Measurements from ENCODE around the gene KRI1. TPM values are rescaled to one million over a fixed set of nuclear protein-coding genes. Genes with fewer than 3 reads are reported as not detected.
A peak's percentile ranks its signal among the peaks of the same experiment; 100 is the strongest.

Gene KRI1
- 25.2 TPM for total RNA-seq
- long read RNA-seq, transcript KRI1-201 (19 exons, 3,023 nt), result major isoform, 15 of 38 reads
- long read RNA-seq, partial matches to known transcripts, result 14 of 38 reads
- long read RNA-seq, other reads (novel, unspliced or antisense), result 7 of 38 reads

GRCh38 chr19:10565567-10566407 lies at the start of gene KRI1:
TSS of gene KRI1 (minus strand) at chr19:10566010. CDS start at chr19:10565999, 11 bp downstream.
- intact Hi-C loops (cut with DNase I), result no loop called here
- Histone ChIP-seq H3K27me3 (ENCODE audit: low read depth) (no peaks in the 10 kb centered on the region), H3K9me3 (no peaks in the 10 kb centered on the region), H3K4me3 (peak within 1 kb of the TSS; percentile 89), H3K4me1 (peaks cover 33% of the 10 kb centered on the region), H3K36me3 (peaks cover 17% of the 10 kb centered on the region), H3K27ac (peak within 1 kb of the TSS; percentile 87)
- TF ChIP-seq, protein P1, sequence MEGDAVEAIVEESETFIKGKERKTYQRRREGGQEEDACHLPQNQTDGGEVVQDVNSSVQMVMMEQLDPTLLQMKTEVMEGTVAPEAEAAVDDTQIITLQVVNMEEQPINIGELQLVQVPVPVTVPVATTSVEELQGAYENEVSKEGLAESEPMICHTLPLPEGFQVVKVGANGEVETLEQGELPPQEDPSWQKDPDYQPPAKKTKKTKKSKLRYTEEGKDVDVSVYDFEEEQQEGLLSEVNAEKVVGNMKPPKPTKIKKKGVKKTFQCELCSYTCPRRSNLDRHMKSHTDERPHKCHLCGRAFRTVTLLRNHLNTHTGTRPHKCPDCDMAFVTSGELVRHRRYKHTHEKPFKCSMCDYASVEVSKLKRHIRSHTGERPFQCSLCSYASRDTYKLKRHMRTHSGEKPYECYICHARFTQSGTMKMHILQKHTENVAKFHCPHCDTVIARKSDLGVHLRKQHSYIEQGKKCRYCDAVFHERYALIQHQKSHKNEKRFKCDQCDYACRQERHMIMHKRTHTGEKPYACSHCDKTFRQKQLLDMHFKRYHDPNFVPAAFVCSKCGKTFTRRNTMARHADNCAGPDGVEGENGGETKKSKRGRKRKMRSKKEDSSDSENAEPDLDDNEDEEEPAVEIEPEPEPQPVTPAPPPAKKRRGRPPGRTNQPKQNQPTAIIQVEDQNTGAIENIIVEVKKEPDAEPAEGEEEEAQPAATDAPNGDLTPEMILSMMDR (IDR thresholded peaks at IDR 0.05), result peak; percentile 43
- ATAC-seq (peak; percentile 89 to 91), DNase-seq (peak; percentile 99)

GRCh38 chr19:10612499-10613119 lies 46.8 kb upstream of the KRI1 start:
- Histone ChIP-seq H3K9me3 (no peaks in the 10 kb centered on the region), H3K4me1 (peaks cover 64% of the 10 kb centered on the region), H3K27ac (peak overlapping the region; percentile 78), H3K27me3 (ENCODE audit: low read depth) (no peaks in the 10 kb centered on the region), H3K4me3 (peak overlapping the region; percentile 2), H3K36me3 (no peaks in the 10 kb centered on the region)
- peak; percentile 95 to 97 for ATAC-seq
- intact Hi-C loops (cut with DNase I), result no loop called here
- DNase-seq, result peak; percentile 87
- TF ChIP-seq, protein P1 (IDR thresholded peaks at IDR 0.05), result no peak

- ATAC-seq, result no peak
- intact Hi-C loops (cut with DNase I), result no loop called here
- peak overlapping the region; percentile 78 for H3K27ac ChIP-seq
Observed at GRCh38 chr19:10611907-10612306, 46.1 kb upstream of the KRI1 start.

GRCh38 chr19:10604460-10604980 lies 38.7 kb upstream of the KRI1 start:
- intact Hi-C loops (cut with DNase I), result no loop called here
- H3K4me1 ChIP-seq, result peaks cover 44% of the 10 kb centered on the region
- TF ChIP-seq, protein P1 (IDR thresholded peaks at IDR 0.05), result no peak
- DNase-seq, result peak; percentile 65
- ATAC-seq, result peak; percentile 9 to 15
- peak overlapping the region; percentile 99 for H3K4me3 ChIP-seq
- peak overlapping the region; percentile 96 for H3K27ac ChIP-seq
- no peaks in the 10 kb centered on the region for H3K9me3 ChIP-seq
- H3K27me3 ChIP-seq (ENCODE audit: low read depth), result no peaks in the 10 kb centered on the region
- no peaks in the 10 kb centered on the region for H3K36me3 ChIP-seq

More at GRCh38 chr19:10611907-10612306, 46.1 kb upstream of the KRI1 start:
- TF ChIP-seq, protein P1 (IDR thresholded peaks at IDR 0.05), result no peak
- DNase-seq, result no peak
- Histone ChIP-seq H3K4me1 (peaks cover 57% of the 10 kb centered on the region), H3K27me3 (ENCODE audit: low read depth) (no peaks in the 10 kb centered on the region), H3K4me3 (no peak overlapping the region), H3K36me3 (no peaks in the 10 kb centered on the region), H3K9me3 (no peaks in the 10 kb centered on the region)

GRCh38 chr19:10603873-10604459 lies 38.2 kb upstream of the KRI1 start:
- intact Hi-C loops (cut with DNase I), result no loop called here
- ATAC-seq, result peak; percentile 63 to 64
- peak overlapping the region; percentile 96 for H3K27ac ChIP-seq
- TF ChIP-seq, protein P1 (IDR thresholded peaks at IDR 0.05), result no peak
- H3K4me1 ChIP-seq, result peaks cover 44% of the 10 kb centered on the region
- DNase-seq, result no peak
- no peaks in the 10 kb centered on the region for H3K27me3 ChIP-seq (ENCODE audit: low read depth)
- H3K4me3 ChIP-seq, result peak overlapping the region; percentile 99
- no peaks in the 10 kb centered on the region for H3K36me3 ChIP-seq
- no peaks in the 10 kb centered on the region for H3K9me3 ChIP-seq

All from lower lobe of right lung (tissue), 2 donors.